ENCODE results near the gene CNTROB.

The CNTROB gene

GRCh38 chr17:7910711-7911110 lies 21.3 kb upstream of the CNTROB start:
- Histone ChIP-seq H3K36me3 (ENCODE audit: control insufficient read depth in 2 of 2, insufficient read depth in 1 of 2, low read length in 2 of 2) (peaks cover 39 to 68% of the 10 kb centered on the region in 2 experiments), H3K4me1 (ENCODE audit: control insufficient read depth, insufficient read depth, low read length) (peaks cover 10% of the 10 kb centered on the region; the same call in 1 of the 2 replicates), H3K27ac (ENCODE audit: extremely low read depth, low read depth, low read length) (no peak overlapping the region), H3K9me3 (ENCODE audit: control insufficient read depth, insufficient read depth, low read depth, low read length) (no peaks in the 10 kb centered on the region), H3K4me3 (ENCODE audit: low read depth, low read length) (no peak overlapping the region)
- POLR2A ChIA-PET, result no interaction called here
- no peak for TF ChIP-seq ZNF514 (tag by site-specific recombination; IDR thresholded peaks at IDR 0.05)
- CTCF ChIA-PET, result interaction anchor here (0.6 to 1.2 kb wide), 3 partner anchors 35 to 133 kb away, joined by 3 read pairs; no protein-coding TSS in a partner anchor

- no peaks in the 10 kb centered on the region for H3K9me3 ChIP-seq (ENCODE audit: control insufficient read depth, insufficient read depth, low read depth, low read length)
- H3K4me3 ChIP-seq (ENCODE audit: low read depth, low read length), result no peak overlapping the region
- no peak overlapping the region for H3K27ac ChIP-seq (ENCODE audit: extremely low read depth, low read depth, low read length)
- peaks cover 35 to 64% of the 10 kb centered on the region in 2 experiments for H3K36me3 ChIP-seq (ENCODE audit: control insufficient read depth in 2 of 2, insufficient read depth in 1 of 2, low read length in 2 of 2)
- peaks cover 11% of the 10 kb centered on the region for H3K4me1 ChIP-seq (ENCODE audit: control insufficient read depth, insufficient read depth, low read length)
- ChIA-PET POLR2A (no interaction called here), CTCF (interaction anchor here (1.2 to 3.5 kb wide), 5 partner anchors 48 to 168 kb away, joined by 3 to 92 read pairs (median 29); no protein-coding TSS in a partner anchor)
- TF ChIP-seq PRDM1 (tag by site-specific recombination; IDR thresholded peaks at IDR 0.05) (0 out of 2 replicates have a peak, but pooled peaks have one; percentile 12), ZNF658 (tag by site-specific recombination; IDR thresholded peaks at IDR 0.05) (no peak)
These were observed 20.9 kb upstream of the CNTROB start for GRCh38 chr17:7911116-7911515.

GRCh38 chr17:7912927-7913524 lies 19.0 kb upstream of the CNTROB start:
- H3K4me3 ChIP-seq (ENCODE audit: low read depth, low read length), result no peak overlapping the region
- POLR2A ChIA-PET, result interaction anchor here (0.6 to 1.2 kb wide), 5 partner anchors 10 to 873 kb away, joined by 3 to 4 read pairs (median 3); no protein-coding TSS in a partner anchor
- H3K27ac ChIP-seq (ENCODE audit: extremely low read depth, low read depth, low read length), result no peak overlapping the region
- peaks cover 14% of the 10 kb centered on the region for H3K4me1 ChIP-seq (ENCODE audit: control insufficient read depth, insufficient read depth, low read length)
- peaks cover 27 to 45% of the 10 kb centered on the region in 2 experiments for H3K36me3 ChIP-seq (ENCODE audit: control insufficient read depth in 2 of 2, insufficient read depth in 1 of 2, low read length in 2 of 2)
- H3K9me3 ChIP-seq (ENCODE audit: control insufficient read depth, insufficient read depth, low read depth, low read length), result no peaks in the 10 kb centered on the region
- CTCF ChIA-PET, result interaction anchor here (0.5 to 3.5 kb wide), 32 partner anchors 9 to 947 kb away, joined by 3 to 92 read pairs (median 4); partner anchors contain the start of genes CNTROB, KDM6B and TRAPPC1
- TF ChIP-seq ZNF426 (tag by site-specific recombination; IDR thresholded peaks at IDR 0.05) (no peak), ZNF169 (tag by site-specific recombination; IDR thresholded peaks at IDR 0.05) (no peak), ZBTB17 (tag by site-specific recombination; IDR thresholded peaks at IDR 0.05) (peak; percentile 96), ZNF362 (tag by site-specific recombination; IDR thresholded peaks at IDR 0.05) (peak; percentile 100), ZNF639 (tag by site-specific recombination; IDR thresholded peaks at IDR 0.05) (no peak), ZNF16 (tag by site-specific recombination; IDR thresholded peaks at IDR 0.05; ENCODE audit: low read depth) (no peak), ZNF670 (tag by site-specific recombination; IDR thresholded peaks at IDR 0.05; ENCODE audit: low read depth) (no peak), ZNF660 (tag by site-specific recombination; IDR thresholded peaks at IDR 0.05) (0 out of 2 replicates have a peak, but pooled peaks have one; percentile 36), YY2 (tag by site-specific recombination; IDR thresholded peaks at IDR 0.05) (no peak), ZNF654 (tag by site-specific recombination; IDR thresholded peaks at IDR 0.05; ENCODE audit: low read depth) (peak; percentile 100), ZNF274 (IDR thresholded peaks at IDR 0.05; ENCODE audit: low read length) (no peak), ZNF274 (tag by site-specific recombination; IDR thresholded peaks at IDR 0.05; ENCODE audit: borderline replicate concordance) (no peak), ZNF266 (tag by site-specific recombination; IDR thresholded peaks at IDR 0.05; ENCODE audit: low read depth) (no peak), ZNF175 (tag by site-specific recombination; IDR thresholded peaks at IDR 0.05) (no peak), ZNF324 (tag by site-specific recombination; IDR thresholded peaks at IDR 0.05) (no peak), ZBTB8A (tag by site-specific recombination; IDR thresholded peaks at IDR 0.05) (0 out of 2 replicates have a peak, but pooled peaks have one; percentile 43), ZNF148 (tag by site-specific recombination; IDR thresholded peaks at IDR 0.05; ENCODE audit: borderline replicate concordance) (no peak), ZNF626 (tag by site-specific recombination; IDR thresholded peaks at IDR 0.05) (no peak), ZEB2 (tag by site-specific recombination; IDR thresholded peaks at IDR 0.05) (peak; percentile 60; the same call in 1 of the 2 replicates), ZNF558 (tag by site-specific recombination; IDR thresholded peaks at IDR 0.05) (no peak), ZNF529 (tag by site-specific recombination; IDR thresholded peaks at IDR 0.05; ENCODE audit: insufficient replicate concordance) (no peak), ZNF394 (tag by site-specific recombination; IDR thresholded peaks at IDR 0.05; ENCODE audit: borderline replicate concordance) (no peak)

Measured in HEK293 (cell line).